Naive thymus-derived CD8-positive, alpha-beta T cell (primary cell): ENCODE measurements around the gene DTL. TPM values are rescaled to one million over a fixed set of nuclear protein-coding genes. Genes with fewer than 3 reads are reported as not detected.
A peak's percentile ranks its signal among the peaks of the same experiment; 100 is the strongest.
"Not testable (repeated sequence)": the region's sequence is repeated elsewhere in the genome, so short reads cannot be mapped to it uniquely, and the experiment has no call there.

ENCODE experiments used
- ATAC-seq, 2 donors: fragments of 150-1000 bp; cut with Tn5 transposase in 1 of 2; sonication (Bioruptor Pico), chemical (Tn5 transposase) in 1 of 2; 1 replicate in 1 of 2; 2 replicates in 1 of 2; pipeline ENCODE4 v1.10.0; 2021; ENCODE audit warnings: mild to moderate bottlenecking in 2 of 2, moderate library complexity in 2 of 2
- POLR2A ChIA-PET: fragments of 350-600 bp; sonication (Branson Sonifier 250); formaldehyde crosslinking; loops from one replicate; lab custom pipeline; 2021; ENCODE audit warnings: antibody characterized with exemption; lab: Charles Lee
- DNase-seq, 10 donors: peaks; one replicate each; pipeline versions ENCODE4 v3.0.0 to v3.0.0-alpha.2; 2020 to 2022
- H3K27ac Mint-ChIP-seq, 10 donors: one replicate each; pipeline ENCODE4 v1.8.0; 2020 to 2022; ENCODE audit warnings: mild to moderate bottlenecking in 10 of 10, mixed read lengths in 10 of 10, moderate library complexity in 4 of 10, inconsistent platforms in 1 of 10
- H3K27me3 Mint-ChIP-seq, 5 donors: one replicate each; pipeline ENCODE4 v1.8.0; 2021 to 2022; ENCODE audit warnings: mixed read lengths in 5 of 5
- H3K36me3 Mint-ChIP-seq, 3 donors: one replicate each; pipeline ENCODE4 v1.8.0; 2020 to 2022; ENCODE audit warnings: mixed read lengths in 3 of 3, mild to moderate bottlenecking in 2 of 3, inconsistent platforms in 1 of 3
- H3K4me1 Mint-ChIP-seq, 4 donors: one replicate each; pipeline ENCODE4 v1.8.0; 2021 to 2022; ENCODE audit warnings: mixed read lengths in 4 of 4
- H3K4me3 Mint-ChIP-seq, 10 donors: one replicate each; pipeline ENCODE4 v1.8.0; 2020 to 2022; ENCODE audit warnings: mild to moderate bottlenecking in 10 of 10, mixed read lengths in 10 of 10, moderate library complexity in 6 of 10, inconsistent platforms in 1 of 10
- H3K9me3 Mint-ChIP-seq, 9 donors: one replicate each; pipeline ENCODE4 v1.8.0; 2020 to 2022; ENCODE audit warnings: mixed read lengths in 9 of 9, mild to moderate bottlenecking in 3 of 9, inconsistent platforms in 1 of 9, moderate library complexity in 1 of 9
- polyA plus RNA-seq, 3 donors: library from polyadenylated mRNA; unstranded; fragments of 300-500 nt; fragmentation: Illumina TruSeq; gene quantifications; one replicate each; pipeline ENCODE4 v1.2.3, GENCODE V29; 2021
- total RNA-seq, 8 experiments: library from RNA in 2 of 8; stranded (reverse) in 2 of 8; gene quantifications; one replicate each; pipeline ENCODE4 v1.2.3 and lab custom pipeline; 2021 to 2026

DTL gene
- under 1 TPM; 0.19 to 0.60 TPM for total RNA-seq
- under 1 TPM; 0.11 to 0.62 (median 0.34) TPM for polyA plus RNA-seq
- total RNA-seq (lab: John Stamatoyannopoulos, UW), result 0 to 19.3 (median 0.51) reads per million in 6 experiments

- H3K27ac Mint-ChIP-seq, result peak within 1 kb of the TSS; percentile 94 to 99 (median 98)
- POLR2A ChIA-PET, result interaction anchor here (0.9 to 3.8 kb wide), 4 partner anchors 251 to 618 kb away, joined by 3 to 29 read pairs (median 5); partner anchors contain the start of gene PPP2R5A
- peaks cover 0 to 3% (median 2%) of the 10 kb centered on the region in 3 donors for H3K36me3 Mint-ChIP-seq
- ATAC-seq, result peak; percentile 89 to 90
- peaks cover 16 to 63% (median 41%) of the 10 kb centered on the region in 4 donors for H3K4me1 Mint-ChIP-seq
- peak; percentile 92 to 99 (median 97) for DNase-seq
- no peaks in the 10 kb centered on the region for H3K9me3 Mint-ChIP-seq
- peak within 1 kb of the TSS; percentile 92 to 100 (median 99) for H3K4me3 Mint-ChIP-seq
- H3K27me3 Mint-ChIP-seq, result peaks cover 0 to 14% (median 8%) of the 10 kb centered on the region in 5 donors
Observed at GRCh38 chr1:212035123-212035834, at the start of gene DTL, which contains the start of gene INTS7. Gene DTL, plus strand, starts transcription at chr1:212035748. Its CDS starts 143 bp downstream, at chr1:212035891. Gene INTS7, minus strand, starts transcription at chr1:212035557. Its CDS starts 120 bp downstream, at chr1:212035437.

- Mint-ChIP-seq H3K4me1 (peaks cover 0 to 4% (median 2%) of the 10 kb centered on the region in 4 donors), H3K9me3 (no peaks in the 10 kb centered on the region), H3K27ac (no peak overlapping the region), H3K4me3 (no peak overlapping the region), H3K27me3 (no peaks in the 10 kb centered on the region), H3K36me3 (peaks cover 0 to 51% (median 22%) of the 10 kb centered on the region in 3 donors)
- POLR2A ChIA-PET, result no interaction called here
- ATAC-seq (no peak), DNase-seq (no peak)
Observed at GRCh38 chr1:211986628-211987254, 48.8 kb upstream of the DTL start.

DNA sequence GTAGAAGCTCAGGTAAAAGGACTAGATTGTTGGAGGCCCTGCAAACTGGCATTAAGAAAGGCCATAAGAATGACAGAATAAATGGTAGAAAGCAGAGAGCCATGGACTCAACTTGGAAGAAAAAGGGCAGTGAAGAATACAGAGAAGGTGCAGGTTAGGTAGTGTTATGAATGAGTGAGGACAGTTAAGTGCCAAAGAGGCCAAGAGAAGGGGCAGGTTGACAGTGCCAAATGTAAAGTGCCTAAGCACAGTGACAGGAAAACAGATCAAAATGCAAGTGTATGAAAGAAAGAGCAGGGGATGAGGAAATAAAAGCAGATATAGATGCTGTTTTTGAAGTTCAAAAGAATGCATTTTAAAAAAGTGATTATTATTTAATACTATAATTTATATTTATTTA, 43.9 kb upstream of the DTL start:
- Mint-ChIP-seq H3K9me3 (no peaks in the 10 kb centered on the region), H3K4me1 (peaks cover 0 to 5% (median 3%) of the 10 kb centered on the region in 4 donors), H3K27me3 (no peaks in the 10 kb centered on the region), H3K27ac (peak overlapping the region in 1 of 10 donors; percentile 15), H3K36me3 (peaks cover 4 to 39% (median 7%) of the 10 kb centered on the region in 3 donors), H3K4me3 (no peak overlapping the region)
- POLR2A ChIA-PET, result no interaction called here
- DNase-seq (no peak), ATAC-seq (no peak)

GRCh38 chr1:211997426-211997825, 38.1 kb upstream of the DTL start:
- H3K4me3 Mint-ChIP-seq, H3K4me1 Mint-ChIP-seq, DNase-seq, H3K9me3 Mint-ChIP-seq, H3K27me3 Mint-ChIP-seq, POLR2A ChIA-PET, ATAC-seq: not testable (repeated sequence)
- H3K36me3 Mint-ChIP-seq, result peaks cover 4 to 43% (median 12%) of the 10 kb centered on the region in 3 donors
- H3K27ac Mint-ChIP-seq, result peak overlapping the region in 1 of 10 donors; percentile 8

GRCh38 chr1:212002536-212002935, 33.0 kb upstream of the DTL start:
- DNase-seq (no peak), ATAC-seq (no peak)
- Mint-ChIP-seq H3K9me3 (no peaks in the 10 kb centered on the region), H3K36me3 (peaks cover 0 to 56% (median 7%) of the 10 kb centered on the region in 3 donors), H3K27me3 (no peaks in the 10 kb centered on the region), H3K4me3 (no peak overlapping the region), H3K4me1 (no peaks in the 10 kb centered on the region), H3K27ac (no peak overlapping the region)
- POLR2A ChIA-PET, result no interaction called here

GRCh38 chr1:212004895-212005608, 30.5 kb upstream of the DTL start:
- no peak for DNase-seq
- ATAC-seq, result no peak
- H3K4me1 Mint-ChIP-seq, result no peaks in the 10 kb centered on the region
- peaks cover 0 to 57% (median 4%) of the 10 kb centered on the region in 3 donors for H3K36me3 Mint-ChIP-seq
- no peak overlapping the region for H3K4me3 Mint-ChIP-seq
- POLR2A ChIA-PET, result no interaction called here
- H3K27me3 Mint-ChIP-seq, result no peaks in the 10 kb centered on the region
- no peaks in the 10 kb centered on the region for H3K9me3 Mint-ChIP-seq
- peak overlapping the region in 1 of 10 donors; percentile 1 for H3K27ac Mint-ChIP-seq

- peaks cover 0 to 2% (median under 1%) of the 10 kb centered on the region in 4 donors for H3K4me1 Mint-ChIP-seq
- peaks cover 0 to 49% (median 1%) of the 10 kb centered on the region in 3 donors for H3K36me3 Mint-ChIP-seq
- no peaks in the 10 kb centered on the region for H3K9me3 Mint-ChIP-seq
Observed at GRCh38 chr1:212007178-212007577, 28.4 kb upstream of the DTL start.

DNA sequence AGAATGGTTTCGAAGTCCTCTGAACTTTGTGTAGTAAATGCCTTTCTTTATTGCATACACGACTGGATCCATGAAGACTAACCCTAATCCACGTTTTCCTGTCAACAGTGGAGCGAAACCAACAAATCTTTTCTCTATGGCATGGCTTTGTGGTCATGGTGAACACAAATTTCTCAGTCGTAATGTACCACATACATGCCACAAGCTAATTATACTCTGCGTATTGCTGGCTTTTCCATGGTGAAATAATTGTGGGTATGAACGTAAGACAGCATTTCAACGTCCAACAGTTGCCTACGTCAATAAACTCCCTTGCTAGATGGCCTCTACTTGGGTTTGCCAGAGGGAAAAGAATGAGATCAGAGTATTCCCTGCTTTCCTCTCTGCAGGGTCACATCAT, 27.7 kb upstream of the DTL start:
- Mint-ChIP-seq H3K4me3 (no peak overlapping the region), H3K4me1 (peaks cover 0 to 2% (median under 1%) of the 10 kb centered on the region in 4 donors), H3K27ac (no peak overlapping the region), H3K9me3 (no peaks in the 10 kb centered on the region), H3K36me3 (peaks cover 0 to 44% (median 1%) of the 10 kb centered on the region in 3 donors), H3K27me3 (no peaks in the 10 kb centered on the region)
- POLR2A ChIA-PET, result no interaction called here
- DNase-seq (no peak), ATAC-seq (no peak)

More at GRCh38 chr1:212007178-212007577, 28.4 kb upstream of the DTL start:
- DNase-seq, result no peak
- H3K27me3 Mint-ChIP-seq, result no peaks in the 10 kb centered on the region
- POLR2A ChIA-PET, result no interaction called here
- H3K27ac Mint-ChIP-seq, result no peak overlapping the region
- ATAC-seq, result no peak
- no peak overlapping the region for H3K4me3 Mint-ChIP-seq

DNA sequence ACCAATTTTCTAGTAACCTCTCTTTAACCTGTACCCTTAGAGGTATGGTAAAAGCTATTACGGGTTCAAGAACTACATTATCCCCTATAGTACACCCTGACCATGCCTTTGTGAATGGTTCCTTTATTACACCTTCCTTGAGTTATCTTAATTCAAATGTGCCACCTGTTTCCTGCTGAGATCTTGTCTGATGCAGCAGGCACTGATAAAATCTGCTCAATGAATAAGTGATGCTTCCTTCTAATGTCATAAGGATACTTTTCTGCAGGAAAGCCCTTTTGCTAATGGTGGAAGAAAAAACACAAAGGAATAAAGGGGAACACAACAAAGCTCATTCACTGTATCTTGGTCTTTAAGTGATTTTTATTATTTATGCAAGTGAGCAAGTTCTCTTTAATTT, 26.0 kb upstream of the DTL start:
- H3K27ac Mint-ChIP-seq, result peak overlapping the region in 1 of 10 donors; percentile 40
- no peaks in the 10 kb centered on the region for H3K9me3 Mint-ChIP-seq
- no peaks in the 10 kb centered on the region for H3K27me3 Mint-ChIP-seq
- no peak overlapping the region for H3K4me3 Mint-ChIP-seq
- POLR2A ChIA-PET, result no interaction called here
- H3K36me3 Mint-ChIP-seq, result peaks cover 0 to 31% (median 5%) of the 10 kb centered on the region in 3 donors
- H3K4me1 Mint-ChIP-seq, result peaks cover 0 to 2% (median under 1%) of the 10 kb centered on the region in 4 donors
- ATAC-seq, result no peak
- no peak for DNase-seq

GRCh38 chr1:212010004-212010403, 25.5 kb upstream of the DTL start:
- peaks cover 0 to 27% (median 7%) of the 10 kb centered on the region in 3 donors for H3K36me3 Mint-ChIP-seq

GRCh38 chr1:212012034-212012740, 23.4 kb upstream of the DTL start:
- POLR2A ChIA-PET, result no interaction called here
- peaks cover 0 to 24% (median 15%) of the 10 kb centered on the region in 3 donors for H3K36me3 Mint-ChIP-seq
- H3K4me3 Mint-ChIP-seq, result no peak overlapping the region
- no peak overlapping the region for H3K27ac Mint-ChIP-seq
- H3K4me1 Mint-ChIP-seq, result peaks cover 0 to 2% (median under 1%) of the 10 kb centered on the region in 4 donors
- H3K27me3 Mint-ChIP-seq, result no peaks in the 10 kb centered on the region
- peaks cover 0 to 3% (median 0%) of the 10 kb centered on the region in 9 donors for H3K9me3 Mint-ChIP-seq
- ATAC-seq (peak; percentile 95 to 97), DNase-seq (peak; percentile 21 to 79 (median 49))

More at GRCh38 chr1:212010004-212010403, 25.5 kb upstream of the DTL start:
- no peak overlapping the region for H3K27ac Mint-ChIP-seq
- no peaks in the 10 kb centered on the region for H3K27me3 Mint-ChIP-seq
- H3K4me3 Mint-ChIP-seq, result no peak overlapping the region
- ATAC-seq (no peak), DNase-seq (no peak)
- POLR2A ChIA-PET, result no interaction called here
- H3K9me3 Mint-ChIP-seq, result no peaks in the 10 kb centered on the region
- H3K4me1 Mint-ChIP-seq, result peaks cover 0 to 2% (median under 1%) of the 10 kb centered on the region in 4 donors

- ATAC-seq (no peak), DNase-seq (no peak)
- no peak overlapping the region for H3K27ac Mint-ChIP-seq
- no peak overlapping the region for H3K4me3 Mint-ChIP-seq
- peaks cover 0 to 3% (median 0%) of the 10 kb centered on the region in 9 donors for H3K9me3 Mint-ChIP-seq
- POLR2A ChIA-PET, result no interaction called here
- H3K4me1 Mint-ChIP-seq, result peaks cover 0 to 2% (median under 1%) of the 10 kb centered on the region in 4 donors
- no peaks in the 10 kb centered on the region for H3K27me3 Mint-ChIP-seq
- H3K36me3 Mint-ChIP-seq, result peaks cover 0 to 22% (median 15%) of the 10 kb centered on the region in 3 donors
Observed at GRCh38 chr1:212013672-212014071, 21.9 kb upstream of the DTL start.
